A549 (cell line): ENCODE data around the gene RELL2. TPM values are rescaled to one million over a fixed set of nuclear protein-coding genes. Genes with fewer than 3 reads are reported as not detected.

Source experiments
- ATAC-seq, 2 experiments: fragments of 200-7000 bp in 1 of 2; fragments of >200 bp in 1 of 2; cut with Nextera tagmentation in 1 of 2; cut with Tn5 transposase in 1 of 2; 3 replicates each; pipeline versions ENCODE4 v1.8.0 to v1.9.1; 2018 to 2020; ENCODE audit warnings: mild to moderate bottlenecking in 1 of 2, moderate library complexity in 1 of 2
- CTCF ChIA-PET: fragments of 300-600 bp; sonication (Branson Sonifier 250); formaldehyde crosslinking; extraction: SDS; loops from one replicate; lab custom pipeline; 2021; ENCODE audit warnings: antibody characterized with exemption, inconsistent platforms; lab: Yijun Ruan, JAX
- POLR2A ChIA-PET: fragments of 350-600 bp; formaldehyde crosslinking; extraction: SDS; loops from one replicate; lab custom pipeline; 2021; ENCODE audit warnings: antibody characterized with exemption, inconsistent platforms; lab: Yijun Ruan, JAX
- DNase-seq, 2 experiments: peaks; one replicate each; pipeline versions ENCODE4 v3.0.0 to v3.0.0-alpha.2; 2011 to 2016; ENCODE audit warnings: low read depth in 1 of 2, low spot score in 1 of 2
- FAIRE-seq: peaks from 2 replicates; lab custom pipeline; 2011; peaks lifted over from hg19 to GRCh38; lab: Jason Lieb, UNC
- H3K27ac ChIP-seq, 2 experiments: fragments of >200 bp; sonication (Bioruptor Twin); formaldehyde crosslinking; 3 replicates each; pipeline ENCODE4 v1.5.1; 2016 to 2017
- H3K4me1 ChIP-seq: fragments of >200 bp; sonication (Bioruptor Twin); formaldehyde crosslinking; 3 replicates; pipeline ENCODE4 v1.6.1; 2016
- H3K4me2 ChIP-seq: fragments of >200 bp; sonication (Bioruptor Twin); formaldehyde crosslinking; 3 replicates; pipeline ENCODE4 v1.6.1; 2016
- H3K4me3 ChIP-seq: fragments of >200 bp; sonication (Bioruptor Twin); formaldehyde crosslinking; 3 replicates; pipeline ENCODE4 v1.5.1; 2016
- H3K9me3 ChIP-seq: fragments of >200 bp; sonication (Bioruptor Twin); formaldehyde crosslinking; 3 replicates; pipeline ENCODE4 v1.6.1; 2016
- BCL3 ChIP-seq: fragments of >200 bp; sonication (Bioruptor Twin); formaldehyde crosslinking; IDR thresholded peaks from 3 replicates; pipeline ENCODE4 v1.6.1; 2016
- CHD2 ChIP-seq: fragments of 150-350 bp; IDR thresholded peaks from 2 replicates; pipeline ENCODE4 v1.6.1; 2014; ENCODE audit warnings: low read length; ENCODE audit not compliant: partially characterized antibody
- CHD4 ChIP-seq: fragments of 200-600 bp; sonication (generic); IDR thresholded peaks from 2 replicates; pipeline ENCODE4 v1.6.1; 2016; ENCODE audit warnings: antibody characterized with exemption, mild to moderate bottlenecking, borderline replicate concordance
- E2F6 ChIP-seq: IDR thresholded peaks from 2 replicates; pipeline ENCODE4 v1.6.1; 2012; ENCODE audit warnings: low read depth, borderline replicate concordance
- ESRRA ChIP-seq: fragments of 150-350 bp; IDR thresholded peaks from 2 replicates; pipeline ENCODE4 v1.6.1; 2014; ENCODE audit warnings: mild to moderate bottlenecking, low read length, borderline replicate concordance
- FOSL2 ChIP-seq, 2 experiments: fragments of 450-650 bp in 1 of 2; fragments of >200 bp in 1 of 2; sonication (Bioruptor Twin) in 1 of 2; formaldehyde crosslinking; IDR thresholded peaks; 2 replicates each; pipeline versions ENCODE4 v1.5.0 to v1.6.1; 2016 to 2020; ENCODE audit warnings: mild to moderate bottlenecking in 1 of 2, moderate library complexity in 1 of 2
- HEYL ChIP-seq: fragments of 250-450 bp; sonication (Bioruptor Pico); IDR thresholded peaks from 2 replicates; pipeline ENCODE4 v1.8.0; 2021; ENCODE audit warnings: mild to moderate bottlenecking, moderate library complexity
- HOXA7 ChIP-seq: fragments of 250-450 bp; sonication (Bioruptor Pico); IDR thresholded peaks from 2 replicates; pipeline ENCODE4 v1.5.0; 2020; ENCODE audit warnings: mild to moderate bottlenecking, moderate library complexity
- KDM1A ChIP-seq: fragments of 200-600 bp; sonication (generic); IDR thresholded peaks from 2 replicates; pipeline ENCODE4 v1.6.1; 2016; ENCODE audit warnings: low read depth, mild to moderate bottlenecking
- KDM5A ChIP-seq: fragments of 200-600 bp; sonication (generic); IDR thresholded peaks from 2 replicates; pipeline ENCODE4 v1.6.1; 2016; ENCODE audit warnings: antibody characterized with exemption, mild to moderate bottlenecking
- MAZ ChIP-seq: fragments of 150-350 bp; IDR thresholded peaks from 2 replicates; pipeline ENCODE4 v1.6.1; 2014; ENCODE audit warnings: antibody characterized with exemption, low read depth, low read length, borderline replicate concordance
- NPAS2 ChIP-seq: fragments of 250-450 bp; sonication (Bioruptor Pico); IDR thresholded peaks from 2 replicates; pipeline ENCODE4 v1.8.0; 2022; ENCODE audit warnings: mild to moderate bottlenecking, moderate library complexity, borderline replicate concordance
- POLR2AphosphoS2 ChIP-seq: conservative IDR thresholded peaks from 2 replicates; pipeline ENCODE4 v1.6.1; 2012; ENCODE audit warnings: low read length, improper control_type of control experiment, inconsistent platforms
- RCOR1 ChIP-seq: fragments of 150-350 bp; IDR thresholded peaks from 2 replicates; pipeline ENCODE4 v1.6.1; 2014; ENCODE audit warnings: antibody characterized with exemption, low read length, low read depth
- RFX5 ChIP-seq: fragments of 450-650 bp; IDR thresholded peaks from 2 replicates; pipeline ENCODE4 v1.7.1; 2014; ENCODE audit warnings: antibody characterized with exemption, mild to moderate bottlenecking, moderate library complexity
- TFCP2L1 ChIP-seq: fragments of 250-450 bp; sonication (Bioruptor Pico); IDR thresholded peaks from 2 replicates; pipeline ENCODE4 v1.5.0; 2021; ENCODE audit warnings: mild to moderate bottlenecking
- ZC3H11A ChIP-seq: fragments of 450-650 bp; IDR thresholded peaks from 2 replicates; pipeline ENCODE4 v1.6.1; 2014; ENCODE audit warnings: antibody characterized with exemption, mild to moderate bottlenecking
- ZNF302 ChIP-seq: fragments of 250-450 bp; sonication (Bioruptor Pico); IDR thresholded peaks from 2 replicates; pipeline ENCODE4 v1.9.0; 2021; ENCODE audit warnings: inconsistent platforms, mild to moderate bottlenecking, moderate library complexity
- WGBS: methylation state at CpG from one replicate; pipeline ENCODE4 v1.1.6; 2017; ENCODE audit errors: missing lambda C conversion rate; 5-methylcytosine and 5-hydroxymethylcytosine counted together
- polyA plus RNA-seq, 4 experiments: library from polyadenylated mRNA; depleted of rRNA in 3 of 4; stranded (reverse); fragments of >200 nt; fragmentation: RNase III in 1 of 4; extraction: RNeasy Plus Mini Kit Qiagen cat#74134 plus additional on column Dnase treatment in 1 of 4; gene quantifications; 2 replicates in 3 of 4; 3 replicates in 1 of 4; pipeline ENCODE4 v1.2.3, GENCODE V29; 2011 to 2017

RELL2 gene
- polyA plus RNA-seq, 2 of the 4 experiments (the other 2 are of a cell fraction): 3.6 to 6.5 TPM

GRCh38 chr5:141654298-141654697, 17.5 kb downstream of the RELL2 start:
- H3K4me2 ChIP-seq: no peak overlapping the region
- 58% methylated on average over 2 of the region's 2 CpGs for whole genome bisulfite sequencing
- ATAC-seq (no peak), FAIRE-seq (no peak), DNase-seq (no peak)
- no peak for TF ChIP-seq RCOR1
- no peak for TF ChIP-seq POLR2AphosphoS2
- no peak for TF ChIP-seq KDM1A
- no peak for TF ChIP-seq MAZ
- H3K4me1 ChIP-seq: peaks cover 12% of the 10 kb centered on the region
- no peak overlapping the region for H3K4me3 ChIP-seq
- no peaks in the 10 kb centered on the region for H3K9me3 ChIP-seq
- H3K27ac ChIP-seq: no peak overlapping the region
- POLR2A ChIA-PET: interaction anchor here (1.1 kb wide), 1 partner anchor 17 kb away, joined by 7 read pairs; the partner anchor contains the start of genes HDAC3 and RELL2
- CTCF ChIA-PET: interaction anchor here (0.6 to 2.1 kb wide), 4 partner anchors 11 to 334 kb away, joined by 4 to 12 read pairs (median 8); no protein-coding TSS in a partner anchor

- FAIRE-seq (no peak), DNase-seq (no peak), ATAC-seq (no peak)
- Histone ChIP-seq H3K4me1 (peaks cover 12% of the 10 kb centered on the region), H3K27ac (no peak overlapping the region), H3K9me3 (no peaks in the 10 kb centered on the region), H3K4me2 (no peak overlapping the region), H3K4me3 (no peak overlapping the region)
- POLR2A ChIA-PET: interaction anchor here (1.1 kb wide), 1 partner anchor 18 kb away, joined by 7 read pairs; the partner anchor contains the start of genes HDAC3 and RELL2
- TF ChIP-seq TFCP2L1 (CRISPR knock-in tag): no peak
- TF ChIP-seq NPAS2 (CRISPR knock-in tag): no peak
- TF ChIP-seq ESRRA: no peak
- no peak for TF ChIP-seq ZNF302 (CRISPR knock-in tag)
- no peak for TF ChIP-seq KDM5A
- CTCF ChIA-PET: interaction anchor here (1.1 to 2.1 kb wide), 2 partner anchors 10 to 305 kb away, joined by 6 to 13 read pairs; no protein-coding TSS in a partner anchor
- WGBS: 84% methylated on average over 7 of the region's 7 CpGs
These were observed 18.2 kb downstream of the RELL2 start for GRCh38 chr5:141655020-141655419.

- Histone ChIP-seq H3K4me1 (peaks cover 9% of the 10 kb centered on the region), H3K4me2 (no peak overlapping the region), H3K9me3 (no peaks in the 10 kb centered on the region), H3K27ac (no peak overlapping the region), H3K4me3 (no peak overlapping the region)
- DNase-seq: no peak
- ChIA-PET CTCF (interaction anchor here (0.9 to 2.1 kb wide), 3 partner anchors 8 to 304 kb away, joined by 3 to 13 read pairs (median 3); no protein-coding TSS in a partner anchor), POLR2A (no interaction called here)
- 94% methylated on average over 9 of the region's 9 CpGs for WGBS
- TF ChIP-seq RCOR1: no peak
- TF ChIP-seq E2F6: no peak
- FAIRE-seq: no peak
- no peak for ATAC-seq
These were observed 19.6 kb downstream of the RELL2 start for GRCh38 chr5:141656396-141656795.

GRCh38 chr5:141657404-141657803, 20.6 kb downstream of the RELL2 start:
- H3K4me1 ChIP-seq: peaks cover 9% of the 10 kb centered on the region
- ChIA-PET POLR2A (no interaction called here), CTCF (interaction anchor here (0.8 to 2.1 kb wide), 8 partner anchors 7 to 303 kb away, joined by 3 to 13 read pairs (median 4); partner anchors contain the start of gene DIAPH1)
- ATAC-seq: no peak
- H3K27ac ChIP-seq: no peak overlapping the region
- 89% methylated on average over 1 of the region's 1 CpG for WGBS
- no peak for TF ChIP-seq ESRRA
- TF ChIP-seq CHD4: no peak
- TF ChIP-seq HEYL (CRISPR knock-in tag): no peak
- TF ChIP-seq RFX5: no peak
- no peak for TF ChIP-seq CHD2
- no peak for TF ChIP-seq BCL3
- no peak for TF ChIP-seq HOXA7 (CRISPR knock-in tag)
- no peak for TF ChIP-seq FOSL2 (IDR thresholded peaks at IDR 0.05)
- TF ChIP-seq FOSL2 (CRISPR knock-in tag; IDR thresholded peaks at IDR 0.05): no peak
- no peak for TF ChIP-seq ZC3H11A
- TF ChIP-seq E2F6: no peak
- DNase-seq: no peak
- H3K4me2 ChIP-seq: no peak overlapping the region
- no peak overlapping the region for H3K4me3 ChIP-seq
- no peaks in the 10 kb centered on the region for H3K9me3 ChIP-seq
- FAIRE-seq: no peak
